ENCODE results near the gene KRT80. TPM values are rescaled to one million over a fixed set of nuclear protein-coding genes. Genes with fewer than 3 reads are reported as not detected.
A peak's percentile ranks its signal among the peaks of the same experiment; 100 is the strongest.

The KRT80 gene
- total RNA-seq, 1 experiment from 2014 or later, result 8.8 TPM

- DNase-seq (ENCODE audit: low read depth, low spot score), result no peak
- Histone ChIP-seq H4K20me1 (ENCODE audit: insufficient read depth) (no peaks in the 10 kb centered on the region), H3K4me2 (ENCODE audit: low read length) (peak overlapping the region; percentile 87), H3K27ac (ENCODE audit: low read depth, low read length) (peak overlapping the region; percentile 100), H3K9me2 (ENCODE audit: insufficient read depth) (no peaks in the 10 kb centered on the region), H3K36me3 (ENCODE audit: control insufficient read depth in 1 of 2, insufficient read depth in 2 of 2, low read length in 2 of 2) (no peaks in the 10 kb centered on the region), H3K4me1 (ENCODE audit: control insufficient read depth in 1 of 2, insufficient read depth in 2 of 2, low read length in 2 of 2) (peaks cover 74 to 96% of the 10 kb centered on the region in 2 experiments), H3K27me3 (ENCODE audit: insufficient read depth, low read length) (no peaks in the 10 kb centered on the region), H3K9ac (ENCODE audit: low read length) (peak overlapping the region; percentile 91), H3K9me3 (ENCODE audit: control insufficient read depth in 1 of 2, insufficient read depth in 1 of 2, low read depth in 1 of 2, low read length in 2 of 2) (no peaks in the 10 kb centered on the region), H3K4me3 (replicated peaks in 1 of 2; ENCODE audit: low read depth in 1 of 2, low read length in 2 of 2) (peak overlapping the region in 1 of 2 experiments; percentile 41; a peak in 1 of 4 replicates), H2AFZ (ENCODE audit: low read depth, low read length, poor library complexity, severe bottlenecking) (no peak overlapping the region), H3K79me2 (ENCODE audit: insufficient read depth, low read length) (peaks cover 6% of the 10 kb centered on the region; the same call in 1 of the 2 replicates)
- intact Hi-C loops (cut with micrococcal nuclease), result no loop called here
- ChIA-PET RAD21 (ENCODE audit: low non-redundant PET in 1 of 2, low total read pairs in 2 of 2, uncharacterized antibody in 2 of 2, unreplicated experiment in 2 of 2) (no interaction called here), POLR2A (interaction anchor here (1.5 kb wide), 1 partner anchor 724 kb away, joined by 3 read pairs; no protein-coding TSS in a partner anchor), CTCF (interaction anchor here (0.7 to 1.8 kb wide), 5 partner anchors 176 to 728 kb away, joined by 3 to 9 read pairs (median 3); no protein-coding TSS in a partner anchor)
- BruUV-seq (replicated peaks), result no TSS peak
- ATAC-seq, result no peak
- peak; percentile 45 for TF ChIP-seq ZFX (IDR thresholded peaks at IDR 0.05)
- no peak for TF ChIP-seq FOSL1 (IDR thresholded peaks at IDR 0.05; ENCODE audit: low read depth)
- TF ChIP-seq EZH2 (IDR thresholded peaks at IDR 0.05), result no peak
- TF ChIP-seq JUND (IDR thresholded peaks at IDR 0.05), result no peak
Observed at GRCh38 chr12:52151153-52151836, 40.5 kb downstream of the KRT80 start.

- no peaks in the 10 kb centered on the region for H3K9me3 ChIP-seq (ENCODE audit: control insufficient read depth in 1 of 2, insufficient read depth in 1 of 2, low read depth in 1 of 2, low read length in 2 of 2)
- TF ChIP-seq CBX3 (IDR thresholded peaks at IDR 0.05; ENCODE audit: low read depth) (no peak), YY1 (IDR thresholded peaks at IDR 0.05; ENCODE audit: extremely low read depth, insufficient replicate concordance, low read depth, low read length) (no peak)
- peak overlapping the region; percentile 100 for H3K27ac ChIP-seq (ENCODE audit: low read depth, low read length)
- ChIA-PET CTCF (interaction anchor here (1.3 to 3.6 kb wide), 7 partner anchors 10 to 730 kb away, joined by 3 to 22 read pairs (median 5); no protein-coding TSS in a partner anchor), RAD21 (ENCODE audit: low non-redundant PET in 1 of 2, low total read pairs in 2 of 2, uncharacterized antibody in 2 of 2, unreplicated experiment in 2 of 2) (no interaction called here), POLR2A (interaction anchor here (1.1 to 3.7 kb wide), 6 partner anchors 131 to 822 kb away, joined by 3 to 48 read pairs (median 22); no protein-coding TSS in a partner anchor)
- no peaks in the 10 kb centered on the region for H3K36me3 ChIP-seq (ENCODE audit: control insufficient read depth in 1 of 2, insufficient read depth in 2 of 2, low read length in 2 of 2)
- no peak overlapping the region for H3K4me3 ChIP-seq (replicated peaks in 1 of 2; ENCODE audit: low read depth in 1 of 2, low read length in 2 of 2)
- no TSS peak for BruUV-seq (replicated peaks)
- H3K79me2 ChIP-seq (ENCODE audit: insufficient read depth, low read length), result peaks cover 15% of the 10 kb centered on the region; the same call in 1 of the 2 replicates
- H3K4me1 ChIP-seq (ENCODE audit: control insufficient read depth in 1 of 2, insufficient read depth in 2 of 2, low read length in 2 of 2), result peaks cover 78 to 96% of the 10 kb centered on the region in 2 experiments
- H3K27me3 ChIP-seq (ENCODE audit: insufficient read depth, low read length), result no peaks in the 10 kb centered on the region
- no peak for ATAC-seq
- H4K20me1 ChIP-seq (ENCODE audit: insufficient read depth), result no peaks in the 10 kb centered on the region
- no peaks in the 10 kb centered on the region for H3K9me2 ChIP-seq (ENCODE audit: insufficient read depth)
- peak overlapping the region; percentile 87 for H3K4me2 ChIP-seq (ENCODE audit: low read length)
- DNase-seq (ENCODE audit: low read depth, low spot score), result no peak
- intact Hi-C loops (cut with micrococcal nuclease), result loop anchor here (5.0 kb wide), 1 partner anchor 723 kb away; no protein-coding TSS in a partner anchor
- H2AFZ ChIP-seq (ENCODE audit: low read depth, low read length, poor library complexity, severe bottlenecking), result no peak overlapping the region
- H3K9ac ChIP-seq (ENCODE audit: low read length), result peak overlapping the region; percentile 91
Observed at GRCh38 chr12:52149651-52150241, 42.1 kb downstream of the KRT80 start.
